Measurements from ENCODE around the gene SQSTM1. TPM values are rescaled to one million over a fixed set of nuclear protein-coding genes. Genes with fewer than 3 reads are reported as not detected.

The SQSTM1 gene
- total and polyA plus RNA-seq, 10 donors, result 105 to 328 (median 276) TPM

DNA sequence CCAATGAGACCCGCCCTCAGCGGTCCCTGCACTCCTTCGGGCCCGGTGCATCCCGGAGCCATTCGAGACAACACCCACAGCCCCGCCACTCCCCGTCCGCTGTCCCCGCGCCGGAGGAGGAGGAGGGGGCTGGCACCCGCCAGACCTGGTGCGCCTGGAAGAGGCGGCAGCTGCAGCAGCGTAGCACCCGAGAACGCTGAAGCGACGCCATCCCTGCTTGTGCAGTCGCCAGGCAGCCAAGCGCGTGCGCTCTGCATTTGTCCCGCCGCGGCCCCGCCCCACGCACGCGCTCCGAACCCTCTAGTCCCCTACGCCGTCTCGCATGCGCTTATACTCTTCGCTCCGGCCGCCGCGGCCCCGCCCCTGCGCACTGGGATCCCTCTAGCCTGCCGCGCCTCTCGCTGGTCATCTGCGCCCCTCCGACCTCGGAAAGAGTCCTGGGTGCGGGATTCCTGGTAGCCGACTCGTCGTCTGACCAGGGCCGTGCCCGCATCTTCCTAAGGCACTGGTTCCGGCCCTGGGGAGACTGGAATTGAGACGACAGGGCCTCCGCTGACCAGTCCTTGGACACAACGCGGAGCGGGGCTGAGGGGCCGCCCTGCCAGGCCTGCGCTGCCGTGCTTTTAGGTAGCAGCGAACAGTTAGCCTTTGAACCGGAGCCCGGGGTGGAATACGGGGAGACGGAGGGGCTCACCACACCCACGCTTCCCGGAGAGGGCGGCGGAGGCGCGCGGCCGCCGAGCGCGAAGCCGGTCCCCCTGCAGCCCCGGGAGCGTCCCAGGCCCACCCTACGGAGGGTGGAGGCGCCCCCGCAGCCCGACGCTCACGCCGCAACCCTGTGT is 38.1 kb downstream of the SQSTM1 start, which contains the start of gene MRNIP:
Gene MRNIP, minus strand, starts transcription at position 232 of the 842 bp plus-strand sequence. Its CDS starts 21 bp downstream, at position 211.
- H3K9me3 ChIP-seq, result peaks cover 0 to 6% (median 0%) of the 10 kb centered on the region in 8 donors
- H3K27ac ChIP-seq, result peak within 1 kb of the TSS; percentile 71 to 92 (median 88)
- peak; percentile 100 for DNase-seq
- peak within 1 kb of the TSS; percentile 88 to 100 (median 99) for H3K4me3 ChIP-seq
- peaks cover 10 to 54% (median 26%) of the 10 kb centered on the region in 6 donors for H3K4me1 ChIP-seq
- H3K27me3 ChIP-seq (replicated peaks in 1 of 7), result no peaks in the 10 kb centered on the region
- WGBS, 5 donors, result 0 to 1% (median 0%) methylated on average over 39 to 90 of the region's 90 CpGs
- intact Hi-C loops (cut with DNase I; ENCODE audit: low total_unique reads), result loop anchor here (10.0 kb wide), 1 partner anchor 54 kb away; the partner anchor contains the start of gene MGAT4B
- peaks cover 0 to 21% (median 16%) of the 10 kb centered on the region in 6 donors for H3K36me3 ChIP-seq
- TF ChIP-seq, protein P1, sequence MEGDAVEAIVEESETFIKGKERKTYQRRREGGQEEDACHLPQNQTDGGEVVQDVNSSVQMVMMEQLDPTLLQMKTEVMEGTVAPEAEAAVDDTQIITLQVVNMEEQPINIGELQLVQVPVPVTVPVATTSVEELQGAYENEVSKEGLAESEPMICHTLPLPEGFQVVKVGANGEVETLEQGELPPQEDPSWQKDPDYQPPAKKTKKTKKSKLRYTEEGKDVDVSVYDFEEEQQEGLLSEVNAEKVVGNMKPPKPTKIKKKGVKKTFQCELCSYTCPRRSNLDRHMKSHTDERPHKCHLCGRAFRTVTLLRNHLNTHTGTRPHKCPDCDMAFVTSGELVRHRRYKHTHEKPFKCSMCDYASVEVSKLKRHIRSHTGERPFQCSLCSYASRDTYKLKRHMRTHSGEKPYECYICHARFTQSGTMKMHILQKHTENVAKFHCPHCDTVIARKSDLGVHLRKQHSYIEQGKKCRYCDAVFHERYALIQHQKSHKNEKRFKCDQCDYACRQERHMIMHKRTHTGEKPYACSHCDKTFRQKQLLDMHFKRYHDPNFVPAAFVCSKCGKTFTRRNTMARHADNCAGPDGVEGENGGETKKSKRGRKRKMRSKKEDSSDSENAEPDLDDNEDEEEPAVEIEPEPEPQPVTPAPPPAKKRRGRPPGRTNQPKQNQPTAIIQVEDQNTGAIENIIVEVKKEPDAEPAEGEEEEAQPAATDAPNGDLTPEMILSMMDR (IDR thresholded peaks at IDR 0.05 in 8 of 11, conservative IDR thresholded peaks at IDR 0.05 in 3 of 11), result peak in 3 of 11 experiments; percentile 9 to 37 (median 17)
- TF ChIP-seq POLR2AphosphoS5 (IDR thresholded peaks at IDR 0.05) (peak; percentile 88 to 95 (median 94)), POLR2A (IDR thresholded peaks at IDR 0.05) (peak in 1 of 3 donors; percentile 3)

DNA sequence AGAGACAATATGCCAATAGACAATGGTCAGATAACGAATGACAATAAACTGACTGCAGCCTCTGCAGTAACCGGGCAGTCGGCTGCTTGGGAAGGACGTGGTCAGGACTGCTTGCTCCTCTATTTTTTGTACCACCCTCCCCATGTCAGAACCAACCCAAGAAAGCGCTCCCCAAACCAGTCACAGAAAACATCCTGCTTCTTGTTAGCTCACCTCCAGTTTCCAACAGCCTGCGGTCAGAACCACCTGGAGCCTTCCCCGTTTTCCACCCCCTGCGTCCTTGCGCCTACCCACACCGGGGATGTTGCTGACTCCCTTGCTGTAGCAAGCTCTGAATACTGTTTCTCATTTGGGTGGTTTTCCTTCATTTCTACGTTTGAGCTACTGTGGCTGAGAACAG is 39.6 kb downstream of the SQSTM1 start:
- intact Hi-C loops (cut with DNase I; ENCODE audit: low total_unique reads), result no loop called here
- 68 to 90% (median 84%) methylated on average over 11 of the region's 11 CpGs for WGBS, 5 donors
- Histone ChIP-seq H3K27ac (no peak overlapping the region), H3K27me3 (replicated peaks in 1 of 7) (no peaks in the 10 kb centered on the region), H3K4me1 (peaks cover 10 to 43% (median 24%) of the 10 kb centered on the region in 6 donors), H3K4me3 (no peak overlapping the region), H3K36me3 (peaks cover 0 to 36% (median 27%) of the 10 kb centered on the region in 6 donors), H3K9me3 (peaks cover 0 to 6% (median 0%) of the 10 kb centered on the region in 8 donors)
- DNase-seq, result no peak
- TF ChIP-seq POLR2A (IDR thresholded peaks at IDR 0.05) (no peak), POLR2AphosphoS5 (IDR thresholded peaks at IDR 0.05) (no peak)
- TF ChIP-seq, protein P1 (IDR thresholded peaks at IDR 0.05 in 8 of 11, conservative IDR thresholded peaks at IDR 0.05 in 3 of 11), result no peak

DNA sequence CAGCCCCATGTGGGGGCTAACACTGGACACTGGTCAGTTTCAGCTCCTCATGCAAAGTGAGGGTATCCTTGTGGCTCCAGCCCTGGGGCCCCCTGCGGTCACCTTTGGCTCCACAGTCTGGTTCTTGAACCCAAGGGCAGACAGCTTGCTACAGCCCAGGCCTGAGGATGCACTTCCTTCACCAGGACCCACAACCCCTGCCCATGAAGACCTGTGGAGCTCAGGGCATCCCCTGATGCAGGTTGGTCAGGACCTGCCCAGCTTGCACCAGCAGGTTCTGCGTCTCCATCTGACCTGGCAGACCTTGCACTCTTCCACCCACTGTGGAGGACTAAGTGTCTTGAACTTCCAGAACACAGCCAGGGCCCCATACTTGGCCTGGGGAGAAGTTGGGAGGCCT is 41.6 kb downstream of the SQSTM1 start:
- Histone ChIP-seq H3K9me3 (peaks cover 0 to 6% (median 0%) of the 10 kb centered on the region in 8 donors), H3K27ac (no peak overlapping the region), H3K36me3 (peaks cover 0 to 56% (median 31%) of the 10 kb centered on the region in 6 donors), H3K4me1 (peaks cover 4 to 40% (median 20%) of the 10 kb centered on the region in 6 donors), H3K4me3 (no peak overlapping the region), H3K27me3 (replicated peaks in 1 of 7) (no peaks in the 10 kb centered on the region)
- no peak for DNase-seq
- intact Hi-C loops (cut with DNase I; ENCODE audit: low total_unique reads), result no loop called here
- TF ChIP-seq, protein P1 (IDR thresholded peaks at IDR 0.05 in 8 of 11, conservative IDR thresholded peaks at IDR 0.05 in 3 of 11), result no peak
- TF ChIP-seq POLR2AphosphoS5 (IDR thresholded peaks at IDR 0.05) (no peak), POLR2A (IDR thresholded peaks at IDR 0.05) (no peak)
- WGBS, 5 donors, result 96 to 100% (median 100%) methylated on average over 2 of the region's 2 CpGs; no CpG with 5 or more reads in 1 of the 5 donors

DNA sequence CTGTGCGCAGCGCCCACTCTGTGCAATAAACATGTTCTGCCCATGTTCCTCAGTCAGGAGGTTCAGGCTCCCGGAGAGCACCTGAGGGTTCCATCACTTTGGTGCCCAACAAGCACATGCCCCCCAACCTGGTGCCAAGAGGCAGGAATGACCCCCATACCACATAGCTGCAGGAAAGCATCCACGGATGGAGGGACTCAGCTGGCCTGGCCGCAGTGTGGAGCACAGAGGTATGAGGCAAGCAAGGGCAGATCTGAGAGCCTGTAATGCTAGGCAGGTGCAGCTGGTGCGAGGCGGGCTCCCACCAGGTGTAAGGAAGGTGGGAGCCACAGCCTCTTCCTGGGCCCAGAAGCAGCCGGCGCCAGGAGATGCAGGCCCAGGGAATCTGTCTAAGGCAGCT is 42.2 kb downstream of the SQSTM1 start:
- DNase-seq, result peak; percentile 51
- Histone ChIP-seq H3K36me3 (peaks cover 0 to 62% (median 33%) of the 10 kb centered on the region in 6 donors), H3K27me3 (replicated peaks in 1 of 7) (no peaks in the 10 kb centered on the region), H3K4me1 (peaks cover 0 to 38% (median 15%) of the 10 kb centered on the region in 6 donors), H3K27ac (no peak overlapping the region), H3K9me3 (peaks cover 0 to 6% (median 0%) of the 10 kb centered on the region in 8 donors), H3K4me3 (no peak overlapping the region)
- TF ChIP-seq, protein P1 (IDR thresholded peaks at IDR 0.05 in 8 of 11, conservative IDR thresholded peaks at IDR 0.05 in 3 of 11), result no peak
- TF ChIP-seq POLR2A (IDR thresholded peaks at IDR 0.05), result no peak
- no peak for TF ChIP-seq POLR2AphosphoS5 (IDR thresholded peaks at IDR 0.05)
- 95 to 99% (median 98%) methylated on average over 8 to 9 of the region's 9 CpGs for WGBS, 5 donors
- intact Hi-C loops (cut with DNase I; ENCODE audit: low total_unique reads), result no loop called here

All from spleen (tissue), 11 donors.